SU-DHL-6 (cell line): ENCODE data around the gene FBN2.
"Not testable (repeated sequence)": the region's sequence is repeated elsewhere in the genome, so short reads cannot be mapped to it uniquely, and the experiment has no call there.

ENCODE experiments used
- H2AFZ ChIP-seq: fragments of 200-600 bp; sonication (generic); 2 replicates; pipeline ENCODE4 v1.6.1; 2014; ENCODE audit warnings: low read depth, mild to moderate bottlenecking, moderate library complexity, mixed read lengths, antibody characterized with exemption, low read length; ENCODE audit not compliant: severe bottlenecking
- H3F3A ChIP-seq: fragments of 200-600 bp; shearing (Covaris generic); 2 replicates; pipeline ENCODE4 v1.6.0; 2016; ENCODE audit warnings: antibody characterized with exemption, mild to moderate bottlenecking; ENCODE audit not compliant: insufficient read depth
- H3K27ac ChIP-seq: fragments of 200-600 bp; sonication (generic); 2 replicates; pipeline ENCODE4 v1.5.1; 2016; ENCODE audit warnings: low read depth, mild to moderate bottlenecking, low read length, moderate library complexity, mixed read lengths
- H3K27me3 ChIP-seq: fragments of 200-600 bp; sonication (generic), shearing (Covaris generic); 2 replicates; pipeline ENCODE4 v1.6.0; 2014; ENCODE audit warnings: mild to moderate bottlenecking, low read length
- H3K36me3 ChIP-seq: fragments of 200-600 bp; sonication (generic); 2 replicates; pipeline ENCODE4 v1.6.1; 2014; ENCODE audit warnings: mild to moderate bottlenecking, low read length, mixed read lengths
- H3K4me2 ChIP-seq: fragments of 300-600, 200-600 bp; shearing (Covaris generic), sonication (generic); 2 replicates; pipeline ENCODE4 v1.6.0; 2014; ENCODE audit warnings: low read length, low read depth, mild to moderate bottlenecking; ENCODE audit not compliant: poor library complexity, severe bottlenecking
- H3K4me3 ChIP-seq: fragments of 200-600 bp; sonication (generic); 2 replicates; pipeline ENCODE4 v1.5.1; 2014; ENCODE audit warnings: antibody characterized with exemption, low read length, mild to moderate bottlenecking, mixed read lengths; ENCODE audit not compliant: insufficient read depth, poor library complexity, severe bottlenecking
- H3K79me2 ChIP-seq: fragments of 200-600 bp; sonication (generic); 2 replicates; pipeline ENCODE4 v1.6.1; 2014; ENCODE audit warnings: mild to moderate bottlenecking, low read length, moderate library complexity; ENCODE audit not compliant: insufficient read depth
- H3K9ac ChIP-seq: fragments of 200-600 bp; sonication (generic); 2 replicates; pipeline ENCODE4 v1.7.0; 2014; ENCODE audit warnings: mild to moderate bottlenecking, low read length
- H3K9me2 ChIP-seq: fragments of 200-600 bp; sonication (generic); replicated peaks from 2 replicates; pipeline ENCODE4 v1.6.1; 2014; ENCODE audit warnings: low read length; ENCODE audit not compliant: insufficient read depth
- H3K9me3 ChIP-seq: fragments of 200-600 bp; sonication (generic); 2 replicates; pipeline ENCODE4 v1.6.1; 2014; ENCODE audit warnings: low read length, mixed read lengths; ENCODE audit not compliant: insufficient read depth
- H4K20me1 ChIP-seq: fragments of 200-600 bp; sonication (generic); 2 replicates; pipeline ENCODE4 v1.6.1; 2014; ENCODE audit warnings: low read depth, mild to moderate bottlenecking, antibody characterized with exemption, low read length, moderate library complexity, mixed read lengths
- EZH2phosphoT487 ChIP-seq: fragments of 200-600 bp; sonication (generic), shearing (Covaris generic); conservative IDR thresholded peaks from 2 replicates; pipeline ENCODE4 v1.6.1; 2018; ENCODE audit warnings: mild to moderate bottlenecking, antibody characterized with exemption, low read length, moderate library complexity, mixed read lengths
- TF ChIP-seq, protein P1 (sequence below): fragments of 200-600 bp; sonication (generic); IDR thresholded peaks from one replicate; pipeline ENCODE4 v1.5.1; 2017; ENCODE audit warnings: antibody characterized with exemption, mild to moderate bottlenecking, low read length, moderate library complexity; ENCODE audit not compliant: insufficient read depth, poor library complexity, severe bottlenecking

Gene FBN2

GRCh38 chr5:128402506-128402905, 135.5 kb downstream of the FBN2 start:
- Histone ChIP-seq H3F3A (no peaks in the 10 kb centered on the region), H3K4me3 (no peak overlapping the region), H3K4me2 (no peak overlapping the region), H3K9me2 (no peaks in the 10 kb centered on the region), H3K27me3 (no peaks in the 10 kb centered on the region), H3K9ac (no peak overlapping the region), H3K27ac (no peak overlapping the region), H3K79me2 (no peaks in the 10 kb centered on the region), H3K9me3 (no peaks in the 10 kb centered on the region), H2AFZ (no peak overlapping the region), H3K36me3 (no peaks in the 10 kb centered on the region), H4K20me1 (no peaks in the 10 kb centered on the region)
- TF ChIP-seq, protein P1, sequence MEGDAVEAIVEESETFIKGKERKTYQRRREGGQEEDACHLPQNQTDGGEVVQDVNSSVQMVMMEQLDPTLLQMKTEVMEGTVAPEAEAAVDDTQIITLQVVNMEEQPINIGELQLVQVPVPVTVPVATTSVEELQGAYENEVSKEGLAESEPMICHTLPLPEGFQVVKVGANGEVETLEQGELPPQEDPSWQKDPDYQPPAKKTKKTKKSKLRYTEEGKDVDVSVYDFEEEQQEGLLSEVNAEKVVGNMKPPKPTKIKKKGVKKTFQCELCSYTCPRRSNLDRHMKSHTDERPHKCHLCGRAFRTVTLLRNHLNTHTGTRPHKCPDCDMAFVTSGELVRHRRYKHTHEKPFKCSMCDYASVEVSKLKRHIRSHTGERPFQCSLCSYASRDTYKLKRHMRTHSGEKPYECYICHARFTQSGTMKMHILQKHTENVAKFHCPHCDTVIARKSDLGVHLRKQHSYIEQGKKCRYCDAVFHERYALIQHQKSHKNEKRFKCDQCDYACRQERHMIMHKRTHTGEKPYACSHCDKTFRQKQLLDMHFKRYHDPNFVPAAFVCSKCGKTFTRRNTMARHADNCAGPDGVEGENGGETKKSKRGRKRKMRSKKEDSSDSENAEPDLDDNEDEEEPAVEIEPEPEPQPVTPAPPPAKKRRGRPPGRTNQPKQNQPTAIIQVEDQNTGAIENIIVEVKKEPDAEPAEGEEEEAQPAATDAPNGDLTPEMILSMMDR = no peak
- no peak for TF ChIP-seq EZH2phosphoT487

- not testable (repeated sequence) for H3K4me3 ChIP-seq, H3K4me2 ChIP-seq, H3K36me3 ChIP-seq
Measured at GRCh38 chr5:128400766-128401165, 137.3 kb downstream of the FBN2 start.

GRCh38 chr5:128399111-128399510, 138.9 kb downstream of the FBN2 start:
- H3K79me2 ChIP-seq = no peaks in the 10 kb centered on the region
- no peak overlapping the region for H2AFZ ChIP-seq
- no peaks in the 10 kb centered on the region for H4K20me1 ChIP-seq
- H3K9ac ChIP-seq = no peak overlapping the region
- H3K9me3 ChIP-seq = no peaks in the 10 kb centered on the region
- H3K9me2 ChIP-seq = no peaks in the 10 kb centered on the region
- H3F3A ChIP-seq = no peaks in the 10 kb centered on the region
- no peaks in the 10 kb centered on the region; the same call in 1 of the 2 replicates for H3K27me3 ChIP-seq
- no peak overlapping the region for H3K27ac ChIP-seq
- no peak for TF ChIP-seq EZH2phosphoT487
- TF ChIP-seq, protein P1 = no peak
- H3K4me2 ChIP-seq = no peak overlapping the region
- no peaks in the 10 kb centered on the region for H3K36me3 ChIP-seq
- H3K4me3 ChIP-seq = no peak overlapping the region

More at GRCh38 chr5:128400766-128401165, 137.3 kb downstream of the FBN2 start:
- H3K9me3 ChIP-seq, H3K9ac ChIP-seq, H3K9me2 ChIP-seq, H3K79me2 ChIP-seq, H3K27ac ChIP-seq, H3F3A ChIP-seq, H2AFZ ChIP-seq, H3K27me3 ChIP-seq, H4K20me1 ChIP-seq: not testable (repeated sequence)

GRCh38 chr5:128397876-128398275, 140.2 kb downstream of the FBN2 start:
- no peak overlapping the region for H3K27ac ChIP-seq
- no peaks in the 10 kb centered on the region for H3F3A ChIP-seq
- H2AFZ ChIP-seq = no peak overlapping the region
- TF ChIP-seq, protein P1 = no peak
- TF ChIP-seq EZH2phosphoT487 = no peak
- H3K4me3 ChIP-seq = no peak overlapping the region
- H3K36me3 ChIP-seq = no peaks in the 10 kb centered on the region
- H4K20me1 ChIP-seq = no peaks in the 10 kb centered on the region
- no peak overlapping the region for H3K9ac ChIP-seq
- H3K27me3 ChIP-seq = no peaks in the 10 kb centered on the region; the same call in 1 of the 2 replicates
- no peaks in the 10 kb centered on the region for H3K9me2 ChIP-seq
- H3K9me3 ChIP-seq = no peaks in the 10 kb centered on the region
- H3K79me2 ChIP-seq = no peaks in the 10 kb centered on the region
- H3K4me2 ChIP-seq = no peak overlapping the region
